K562 (cell line): Measurements from ENCODE around the gene TMEM242. TPM values are rescaled to one million over a fixed set of nuclear protein-coding genes. Genes with fewer than 3 reads are reported as not detected.

ENCODE experiments used
- CBX8 ChIP-seq: fragments of 200-600 bp; sonication (generic); IDR thresholded peaks from 2 replicates; pipeline ENCODE4 v1.6.1; 2012; ENCODE audit warnings: borderline replicate concordance, mixed run types, low read depth, mild to moderate bottlenecking, moderate library complexity, mixed read lengths, low read length, control low read depth, inconsistent platforms; ENCODE audit not compliant: poor library complexity, severe bottlenecking; ENCODE audit errors: extremely low read depth
- CEBPG ChIP-seq, 3 experiments: fragments of 200-800 bp in 1 of 3; sonication (Bioruptor generic) in 1 of 3; sonication (generic) in 1 of 3; formaldehyde crosslinking in 1 of 3; IDR thresholded peaks in 2 of 3; conservative IDR thresholded peaks in 1 of 3; 2 replicates each; pipeline versions ENCODE4 v1.6.1 to v1.8.0; 2016 to 2022; ENCODE audit warnings: missing compliant biosample characterization in 2 of 3, missing genetic modification characterization in 2 of 3, mild to moderate bottlenecking in 1 of 3, missing genetic modification reagents in 1 of 3
- ELF2 ChIP-seq: fragments of 250-450 bp; sonication (Bioruptor Pico); IDR thresholded peaks from 2 replicates; pipeline ENCODE4 v1.5.0; 2021; ENCODE audit warnings: mild to moderate bottlenecking
- ESRRA ChIP-seq: fragments of 450-650 bp; IDR thresholded peaks from 2 replicates; pipeline ENCODE4 v1.6.1; 2014; ENCODE audit warnings: low read depth, mild to moderate bottlenecking, moderate library complexity, borderline replicate concordance
- FOXM1 ChIP-seq, 2 experiments: fragments of 450-650 bp in 1 of 2; sonication (generic) in 1 of 2; formaldehyde crosslinking in 1 of 2; IDR thresholded peaks; 2 replicates each; pipeline versions ENCODE4 v1.6.1 to v1.9.0; 2017 to 2022; ENCODE audit warnings: low read depth in 2 of 2, mild to moderate bottlenecking in 2 of 2, missing genetic modification reagents in 1 of 2, moderate library complexity in 1 of 2
- IRF2 ChIP-seq: sonication (generic); formaldehyde crosslinking; IDR thresholded peaks from 2 replicates; pipeline ENCODE4 v1.8.1; 2022; ENCODE audit warnings: mild to moderate bottlenecking, missing genetic modification reagents
- L3MBTL2 ChIP-seq: fragments of 450-650 bp; IDR thresholded peaks from 2 replicates; pipeline ENCODE4 v1.6.1; 2016; ENCODE audit warnings: mild to moderate bottlenecking, moderate library complexity
- MCM7 ChIP-seq, 2 experiments: fragments of 450-650 bp; IDR thresholded peaks; 2 replicates each; pipeline ENCODE4 v1.6.1; 2016 to 2018
- PRPF4 ChIP-seq: fragments of 200-400 bp; formaldehyde crosslinking; IDR thresholded peaks from one replicate; pipeline ENCODE4 v1.6.1; 2017; ENCODE audit warnings: low read length, low read depth, mild to moderate bottlenecking; ENCODE audit not compliant: insufficient read depth, poor library complexity, severe bottlenecking
- RBBP5 ChIP-seq: fragments of 200-600 bp; sonication (generic); IDR thresholded peaks from 2 replicates; pipeline ENCODE4 v1.6.1; 2012; ENCODE audit warnings: borderline replicate concordance, mild to moderate bottlenecking, low read length, control low read depth, inconsistent platforms; ENCODE audit not compliant: insufficient read depth, poor library complexity, severe bottlenecking
- SMARCB1 ChIP-seq: IDR thresholded peaks from 2 replicates; pipeline ENCODE4 v1.6.1; 2011; ENCODE audit warnings: improper control_type of control experiment, low read depth; ENCODE audit not compliant: insufficient read length
- SNRNP70 ChIP-seq: fragments of 200-400 bp; formaldehyde crosslinking; optimal IDR thresholded peaks from 2 replicates; pipeline ENCODE3; 2017; ENCODE audit warnings: low read depth, low read length
- ZBTB34 ChIP-seq: fragments of 250-450 bp; sonication (Bioruptor Pico); IDR thresholded peaks from 2 replicates; pipeline ENCODE4 v1.8.0; 2021; ENCODE audit warnings: mild to moderate bottlenecking, moderate library complexity
- ZNF695 ChIP-seq: fragments of 450-650 bp; formaldehyde crosslinking; IDR thresholded peaks from 2 replicates; pipeline ENCODE4 v1.4.0; 2020; ENCODE audit warnings: mild to moderate bottlenecking, moderate library complexity
- polyA plus RNA-seq, 8 experiments: library from polyadenylated mRNA; depleted of rRNA in 4 of 8; stranded (reverse) in 5 of 8; unstranded in 3 of 8; fragments of >200 nt; fragmentation: Nextera tagmentation in 2 of 8; fragmentation: Illumina TruSeq in 1 of 8; extraction: Ambion mirVana in 2 of 8; extraction: Trizol in 1 of 8; gene quantifications; 2 replicates each; pipeline versions ENCODE4 v1.2.1 to v1.2.3, GENCODE V29; 2011 to 2014; ENCODE audit warnings: inconsistent platforms in 1 of 8, missing spikeins in 1 of 8
- total RNA-seq, 7 experiments: library from RNA; depleted of rRNA in 6 of 7; stranded (reverse); fragments of >200 nt in 6 of 7; fragmentation: Illumina TruSeq in 2 of 7; extraction: Trizol in 2 of 7; gene quantifications; 2 replicates each; pipeline versions ENCODE4 v1.2.1 to v1.2.3, GENCODE V29; 2011 to 2021; ENCODE audit warnings: low replicate concordance in 1 of 7
- TF ChIP-seq, protein P1 (sequence below): fragments of 450-650 bp; IDR thresholded peaks from 2 replicates; pipeline ENCODE4 v1.6.1; 2017; ENCODE audit warnings: antibody characterized with exemption, mild to moderate bottlenecking
- TF ChIP-seq, protein P2 (sequence below): fragments of 450-650 bp; IDR thresholded peaks from 2 replicates; pipeline ENCODE4 v1.7.0; 2016; ENCODE audit warnings: borderline replicate concordance

TMEM242 gene
- total and polyA plus RNA-seq, 9 of the 15 experiments (the other 6 are each of a cell fraction or from before 2014, with no cell fraction given): 9.5 to 35.3 (median 16.5) TPM

DNA sequence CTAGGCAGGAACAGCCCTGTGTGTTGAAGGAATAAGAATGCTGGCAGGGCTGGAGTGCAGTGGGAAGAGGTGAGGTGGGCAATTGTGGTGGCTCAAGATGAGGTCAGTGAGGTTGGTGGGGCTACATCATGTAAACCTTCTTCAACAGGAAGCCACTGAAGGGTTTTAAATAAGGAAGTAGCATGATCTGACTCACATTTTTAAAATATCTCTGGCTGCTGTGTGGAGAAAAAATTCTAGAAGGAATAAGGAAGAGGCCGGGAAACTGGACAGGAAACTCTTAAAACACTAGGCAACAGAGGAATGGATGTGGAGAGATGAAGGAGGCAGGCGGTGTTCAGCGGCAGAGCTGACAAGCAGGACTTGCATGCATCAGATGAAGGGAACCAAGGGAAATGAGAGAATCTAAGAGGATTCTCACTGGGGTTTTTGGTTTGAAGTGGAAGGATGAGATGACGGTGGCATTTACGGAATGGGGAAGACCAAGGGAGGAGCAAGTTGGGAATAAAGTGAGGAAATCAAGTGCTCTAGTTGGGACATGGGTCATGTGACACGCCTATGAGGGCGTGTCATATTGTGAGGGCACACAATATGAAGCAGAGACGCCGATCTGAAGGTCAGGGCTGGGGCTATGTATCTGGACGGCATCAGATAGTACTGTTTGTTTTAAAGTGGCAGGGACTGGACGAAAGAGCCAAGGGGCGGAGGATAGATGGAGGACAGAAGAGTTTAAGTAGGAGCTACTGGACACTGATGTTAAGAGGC lies 18.2 kb downstream of the TMEM242 start (continued):
- TF ChIP-seq, protein P1, sequence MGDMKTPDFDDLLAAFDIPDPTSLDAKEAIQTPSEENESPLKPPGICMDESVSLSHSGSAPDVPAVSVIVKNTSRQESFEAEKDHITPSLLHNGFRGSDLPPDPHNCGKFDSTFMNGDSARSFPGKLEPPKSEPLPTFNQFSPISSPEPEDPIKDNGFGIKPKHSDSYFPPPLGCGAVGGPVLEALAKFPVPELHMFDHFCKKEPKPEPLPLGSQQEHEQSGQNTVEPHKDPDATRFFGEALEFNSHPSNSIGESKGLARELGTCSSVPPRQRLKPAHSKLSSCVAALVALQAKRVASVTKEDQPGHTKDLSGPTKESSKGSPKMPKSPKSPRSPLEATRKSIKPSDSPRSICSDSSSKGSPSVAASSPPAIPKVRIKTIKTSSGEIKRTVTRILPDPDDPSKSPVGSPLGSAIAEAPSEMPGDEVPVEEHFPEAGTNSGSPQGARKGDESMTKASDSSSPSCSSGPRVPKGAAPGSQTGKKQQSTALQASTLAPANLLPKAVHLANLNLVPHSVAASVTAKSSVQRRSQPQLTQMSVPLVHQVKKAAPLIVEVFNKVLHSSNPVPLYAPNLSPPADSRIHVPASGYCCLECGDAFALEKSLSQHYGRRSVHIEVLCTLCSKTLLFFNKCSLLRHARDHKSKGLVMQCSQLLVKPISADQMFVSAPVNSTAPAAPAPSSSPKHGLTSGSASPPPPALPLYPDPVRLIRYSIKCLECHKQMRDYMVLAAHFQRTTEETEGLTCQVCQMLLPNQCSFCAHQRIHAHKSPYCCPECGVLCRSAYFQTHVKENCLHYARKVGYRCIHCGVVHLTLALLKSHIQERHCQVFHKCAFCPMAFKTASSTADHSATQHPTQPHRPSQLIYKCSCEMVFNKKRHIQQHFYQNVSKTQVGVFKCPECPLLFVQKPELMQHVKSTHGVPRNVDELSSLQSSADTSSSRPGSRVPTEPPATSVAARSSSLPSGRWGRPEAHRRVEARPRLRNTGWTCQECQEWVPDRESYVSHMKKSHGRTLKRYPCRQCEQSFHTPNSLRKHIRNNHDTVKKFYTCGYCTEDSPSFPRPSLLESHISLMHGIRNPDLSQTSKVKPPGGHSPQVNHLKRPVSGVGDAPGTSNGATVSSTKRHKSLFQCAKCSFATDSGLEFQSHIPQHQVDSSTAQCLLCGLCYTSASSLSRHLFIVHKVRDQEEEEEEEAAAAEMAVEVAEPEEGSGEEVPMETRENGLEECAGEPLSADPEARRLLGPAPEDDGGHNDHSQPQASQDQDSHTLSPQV: no peak
- TF ChIP-seq RBBP5 (no peak), IRF2 (no peak), SMARCB1 (no peak), FOXM1 (IDR thresholded peaks at IDR 0.05; ENCODE audit: low read depth) (no peak), FOXM1 (CRISPR knock-in tag; IDR thresholded peaks at IDR 0.05; ENCODE audit: low read depth) (no peak), CBX8 (no peak), PRPF4 (no peak), CEBPG (CRISPR knock-in tag; IDR thresholded peaks at IDR 0.05) (no peak), CEBPG (tag; conservative IDR thresholded peaks at IDR 0.05 in 1 of 2, IDR thresholded peaks at IDR 0.05 in 1 of 2) (no peak), L3MBTL2 (no peak), SNRNP70 (no peak), ELF2 (CRISPR knock-in tag) (no peak), MCM7 (IDR thresholded peaks at IDR 0.05) (no peak), ESRRA (peak; percentile 81), ZNF695 (0 out of 2 replicates have a peak, but pooled peaks have one; percentile 42), ZBTB34 (CRISPR knock-in tag) (no peak)
- TF ChIP-seq, protein P2, sequence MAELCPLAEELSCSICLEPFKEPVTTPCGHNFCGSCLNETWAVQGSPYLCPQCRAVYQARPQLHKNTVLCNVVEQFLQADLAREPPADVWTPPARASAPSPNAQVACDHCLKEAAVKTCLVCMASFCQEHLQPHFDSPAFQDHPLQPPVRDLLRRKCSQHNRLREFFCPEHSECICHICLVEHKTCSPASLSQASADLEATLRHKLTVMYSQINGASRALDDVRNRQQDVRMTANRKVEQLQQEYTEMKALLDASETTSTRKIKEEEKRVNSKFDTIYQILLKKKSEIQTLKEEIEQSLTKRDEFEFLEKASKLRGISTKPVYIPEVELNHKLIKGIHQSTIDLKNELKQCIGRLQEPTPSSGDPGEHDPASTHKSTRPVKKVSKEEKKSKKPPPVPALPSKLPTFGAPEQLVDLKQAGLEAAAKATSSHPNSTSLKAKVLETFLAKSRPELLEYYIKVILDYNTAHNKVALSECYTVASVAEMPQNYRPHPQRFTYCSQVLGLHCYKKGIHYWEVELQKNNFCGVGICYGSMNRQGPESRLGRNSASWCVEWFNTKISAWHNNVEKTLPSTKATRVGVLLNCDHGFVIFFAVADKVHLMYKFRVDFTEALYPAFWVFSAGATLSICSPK: no peak
